Measurements from ENCODE around the gene ATP2A1. TPM values are rescaled to one million over a fixed set of nuclear protein-coding genes. Genes with fewer than 3 reads are reported as not detected.

Gene ATP2A1
- total RNA-seq, 1 experiment from 2014 or later: 10.7 TPM

GRCh38 chr16:28935346-28935745, 57.1 kb downstream of the ATP2A1 start:
- TF ChIP-seq EZH2 (IDR thresholded peaks at IDR 0.05; ENCODE audit: low read depth): no peak
- TF ChIP-seq CTCF (conservative IDR thresholded peaks at IDR 0.05): no peak
- intact Hi-C loops (cut with micrococcal nuclease; ENCODE audit: unreplicated experiment): no loop called here
- CTCF ChIA-PET: no interaction called here

DNA sequence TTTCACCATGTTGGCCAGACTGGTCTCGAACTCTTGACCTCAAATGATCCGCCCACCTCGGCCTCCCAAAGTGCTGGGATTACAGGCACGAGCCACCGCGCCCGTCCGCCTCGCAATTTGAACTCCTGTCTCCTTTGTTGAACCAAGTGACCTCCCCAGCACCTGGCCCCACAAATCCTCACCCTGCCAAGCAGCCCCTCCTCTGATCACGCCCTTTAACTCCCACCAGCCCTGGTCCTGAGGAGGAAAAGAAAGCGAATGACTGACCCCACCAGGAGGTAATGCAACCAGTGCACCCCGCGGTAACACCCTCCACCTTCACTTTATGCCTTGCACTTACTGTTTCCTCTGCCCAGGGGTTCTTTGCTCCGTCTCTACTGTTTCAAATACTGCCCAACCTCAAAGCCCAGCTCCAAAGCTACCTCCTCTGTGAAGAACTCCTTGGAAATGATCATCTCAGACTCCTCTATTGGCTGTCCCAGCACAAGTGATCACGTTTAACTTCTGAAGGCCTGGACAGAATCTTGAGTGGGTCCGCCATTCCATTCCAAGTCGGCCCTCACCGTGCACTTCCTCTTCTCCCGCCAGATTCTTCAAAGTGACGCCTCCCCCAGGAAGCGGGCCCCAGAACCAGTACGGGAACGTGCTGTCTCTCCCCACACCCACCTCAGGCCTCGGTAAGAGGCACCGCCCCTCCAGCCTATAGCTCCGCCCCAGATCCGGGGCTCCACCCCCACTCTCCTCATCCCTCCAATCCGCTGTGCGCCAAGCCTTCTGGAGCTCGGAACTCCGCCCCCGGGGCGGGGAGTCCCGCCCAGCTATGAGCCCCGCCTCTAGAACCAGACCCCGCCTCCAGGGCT, 57.9 kb downstream of the ATP2A1 start:
- BruUV-seq (replicated peaks): TSS peak; percentile 57
- DNase-seq: peak; percentile 72 to 96
- no peaks in the 10 kb centered on the region for H3K36me3 ChIP-seq (ENCODE audit: low read depth)
- no peak overlapping the region for H3K27ac ChIP-seq
- H3K27me3 ChIP-seq (ENCODE audit: insufficient read depth, low read depth): no peaks in the 10 kb centered on the region
- no peaks in the 10 kb centered on the region for H3K9me3 ChIP-seq (ENCODE audit: insufficient read depth, low read depth)
- peak overlapping the region; percentile 30; the same call in 1 of the 2 replicates for H3K4me3 ChIP-seq
- peak overlapping the region; percentile 56 for H3K4me2 ChIP-seq
- CTCF ChIA-PET: interaction anchor here (0.5 to 1.1 kb wide), 3 partner anchors 9 to 80 kb away, joined by 4 to 8 read pairs (median 8); no protein-coding TSS in a partner anchor
- TF ChIP-seq EZH2 (IDR thresholded peaks at IDR 0.05; ENCODE audit: low read depth) (no peak), CTCF (conservative IDR thresholded peaks at IDR 0.05) (no peak)
- no peaks in the 10 kb centered on the region for H3K9me2 ChIP-seq (ENCODE audit: insufficient read depth)
- intact Hi-C loops (cut with micrococcal nuclease; ENCODE audit: unreplicated experiment): loop anchor here (1.0 kb wide), 1 partner anchor 11 kb away; the partner anchor contains the start of gene RABEP2
- peaks cover 12% of the 10 kb centered on the region; the same call in 1 of the 2 replicates for H3F3A ChIP-seq (ENCODE audit: insufficient read depth, low read depth)
- POLR2A ChIA-PET (ENCODE audit: unreplicated experiment): interaction anchor here (0.5 to 1.0 kb wide), 6 partner anchors 12 to 90 kb away, joined by 3 to 9 read pairs (median 4); partner anchors contain the start of genes NFATC2IP and TUFM
- peak overlapping the region; percentile 41 for H2AFZ ChIP-seq
- H3K4me1 ChIP-seq (replicated peaks; ENCODE audit: insufficient read depth): no peaks in the 10 kb centered on the region
- no peaks in the 10 kb centered on the region for H3K79me2 ChIP-seq (ENCODE audit: low read depth)
- H4K20me1 ChIP-seq (ENCODE audit: insufficient read depth): no peaks in the 10 kb centered on the region

More at GRCh38 chr16:28935346-28935745, 57.1 kb downstream of the ATP2A1 start:
- BruUV-seq (replicated peaks): no TSS peak
- Histone ChIP-seq H3K79me2 (ENCODE audit: low read depth) (no peaks in the 10 kb centered on the region), H3F3A (ENCODE audit: insufficient read depth, low read depth) (peaks cover 17% of the 10 kb centered on the region; the same call in 1 of the 2 replicates), H3K4me2 (no peak overlapping the region), H3K9me2 (ENCODE audit: insufficient read depth) (no peaks in the 10 kb centered on the region), H4K20me1 (ENCODE audit: insufficient read depth) (no peaks in the 10 kb centered on the region), H3K27ac (no peak overlapping the region), H3K9me3 (ENCODE audit: insufficient read depth, low read depth) (no peaks in the 10 kb centered on the region), H3K4me3 (no peak overlapping the region), H3K4me1 (replicated peaks; ENCODE audit: insufficient read depth) (no peaks in the 10 kb centered on the region), H2AFZ (no peak overlapping the region), H3K36me3 (ENCODE audit: low read depth) (no peaks in the 10 kb centered on the region), H3K27me3 (ENCODE audit: insufficient read depth, low read depth) (no peaks in the 10 kb centered on the region)
- DNase-seq: no peak
- POLR2A ChIA-PET (ENCODE audit: unreplicated experiment): interaction anchor here (0.9 kb wide), 1 partner anchor 15 kb away, joined by 4 read pairs; the partner anchor contains the start of gene NFATC2IP

- no peaks in the 10 kb centered on the region for H3K79me2 ChIP-seq (ENCODE audit: low read depth)
- BruUV-seq (replicated peaks): no TSS peak
- no peaks in the 10 kb centered on the region for H3K9me3 ChIP-seq (ENCODE audit: insufficient read depth, low read depth)
- no peak for DNase-seq
- H3K4me3 ChIP-seq: no peak overlapping the region
- TF ChIP-seq EZH2 (IDR thresholded peaks at IDR 0.05; ENCODE audit: low read depth): no peak
- no peak for TF ChIP-seq CTCF (conservative IDR thresholded peaks at IDR 0.05)
- no peak overlapping the region for H2AFZ ChIP-seq
- no peaks in the 10 kb centered on the region for H3K4me1 ChIP-seq (replicated peaks; ENCODE audit: insufficient read depth)
- no peaks in the 10 kb centered on the region for H3K27me3 ChIP-seq (ENCODE audit: insufficient read depth, low read depth)
- intact Hi-C loops (cut with micrococcal nuclease; ENCODE audit: unreplicated experiment): loop anchor here (1.0 kb wide), 1 partner anchor 11 kb away; the partner anchor contains the start of gene RABEP2
- CTCF ChIA-PET: interaction anchor here (0.9 to 1.1 kb wide), 2 partner anchors 8 to 10 kb away, joined by 4 to 8 read pairs; no protein-coding TSS in a partner anchor
- H3K27ac ChIP-seq: no peak overlapping the region
- peaks cover 7% of the 10 kb centered on the region; the same call in 1 of the 2 replicates for H3F3A ChIP-seq (ENCODE audit: insufficient read depth, low read depth)
- no peaks in the 10 kb centered on the region for H4K20me1 ChIP-seq (ENCODE audit: insufficient read depth)
- H3K4me2 ChIP-seq: no peak overlapping the region; the same call in 1 of the 2 replicates
- no peaks in the 10 kb centered on the region for H3K9me2 ChIP-seq (ENCODE audit: insufficient read depth)
- POLR2A ChIA-PET (ENCODE audit: unreplicated experiment): interaction anchor here (0.5 to 1.0 kb wide), 5 partner anchors 12 to 91 kb away, joined by 3 to 9 read pairs (median 4); partner anchors contain the start of gene TUFM
- H3K36me3 ChIP-seq (ENCODE audit: low read depth): no peaks in the 10 kb centered on the region
Measured at GRCh38 chr16:28936784-28937155, 58.5 kb downstream of the ATP2A1 start.
